GM12892 (cell line): ENCODE data around the gene PDCD1.

Experiments
- POLR2A ChIP-seq: IDR thresholded peaks from 2 replicates; pipeline ENCODE4 v1.6.1; 2011; ENCODE audit warnings: low read depth, low read length, control low read depth
- POLR2AphosphoS5 ChIP-seq: IDR thresholded peaks from 2 replicates; pipeline ENCODE4 v1.6.1; 2011; ENCODE audit warnings: low read depth, low read length, control low read depth
- TAF1 ChIP-seq: IDR thresholded peaks from 2 replicates; pipeline ENCODE4 v1.6.1; 2011; ENCODE audit warnings: low read depth, mild to moderate bottlenecking, control low read depth, low read length, borderline replicate concordance

DNA sequence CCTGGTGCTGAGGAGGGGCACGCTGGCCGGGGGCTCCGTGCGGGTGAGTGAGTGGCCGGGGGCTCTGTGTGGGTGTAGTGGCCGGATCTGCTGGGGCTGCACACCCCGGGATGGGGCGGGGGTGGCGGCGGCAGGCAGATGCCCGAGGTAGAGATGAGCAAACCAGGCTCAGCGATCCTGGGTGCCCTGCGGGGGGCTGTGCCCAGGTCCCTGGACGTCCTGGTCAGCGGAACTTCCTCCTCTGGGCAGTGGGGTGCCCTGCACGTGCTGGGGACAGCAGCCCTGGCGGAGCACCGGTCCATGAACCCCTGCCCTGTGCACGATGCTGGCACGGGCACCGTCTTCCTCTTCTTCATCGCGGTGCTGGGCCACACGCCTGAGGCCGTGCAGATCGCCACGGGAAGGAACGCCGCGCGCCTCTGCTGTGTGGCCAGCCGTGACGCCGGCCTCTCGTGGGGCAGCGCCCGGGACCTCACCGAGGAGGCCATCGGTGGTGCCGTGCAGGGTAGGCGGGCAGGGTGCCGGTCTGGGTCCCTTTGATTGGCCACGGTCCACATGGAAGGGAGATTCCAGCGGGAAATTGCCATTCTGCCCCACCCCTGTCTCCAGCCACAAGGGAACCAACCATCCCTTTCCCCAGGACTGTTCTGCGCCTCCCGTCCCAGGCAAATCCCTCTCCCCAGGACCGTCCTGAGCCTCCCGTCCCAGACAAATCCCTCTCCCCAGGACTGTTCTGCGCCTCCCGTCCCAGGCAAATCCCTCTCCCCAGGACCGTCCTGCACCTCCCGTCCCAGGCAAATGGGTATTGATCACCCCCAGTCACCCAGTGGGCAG, 43.8 kb downstream of the PDCD1 start:
- TF ChIP-seq POLR2A: no peak
- no peak for TF ChIP-seq POLR2AphosphoS5
- no peak for TF ChIP-seq TAF1
